Astrocyte of the spinal cord (primary cell): ENCODE data around the gene PRRC2A.

ENCODE experiments used
- DNase-seq: peaks from one replicate; pipeline ENCODE4 v3.0.0; 2011; ENCODE audit warnings: low read depth, low spot score
- H3K4me3 ChIP-seq: 2 replicates; pipeline ENCODE4 v1.5.1; 2011; ENCODE audit warnings: low read depth, mild to moderate bottlenecking, low read length, moderate library complexity
- in situ Hi-C: cut with HindIII; loops from 2 replicates; pipeline ENCODE4 v1.10.0; 2017; ENCODE audit warnings: low sequenced_read_pairs
- TF ChIP-seq, protein P1 (sequence below): IDR thresholded peaks from 2 replicates; pipeline ENCODE4 v1.5.1; 2012; ENCODE audit warnings: low read depth, mild to moderate bottlenecking, low read length, inconsistent platforms

The PRRC2A gene

DNA sequence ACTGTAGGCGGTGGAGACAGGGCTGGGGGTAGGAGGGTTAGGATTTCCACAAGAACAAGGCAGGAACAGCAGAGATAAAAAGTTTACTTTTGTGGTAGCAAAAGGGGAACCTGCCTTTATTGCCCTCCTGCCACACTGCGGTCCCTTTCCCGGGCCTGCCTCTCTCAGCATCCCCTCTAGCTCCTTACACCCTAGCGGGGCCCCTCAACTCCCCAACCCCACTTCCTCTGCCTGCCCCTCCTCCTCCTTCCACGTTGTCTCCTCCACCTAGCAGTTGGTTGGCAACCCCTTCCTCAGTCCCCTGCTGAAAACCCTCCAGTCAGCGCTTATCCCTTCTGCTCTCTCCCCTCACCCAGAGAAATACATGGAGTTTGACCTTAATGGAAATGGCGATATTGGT is 4.8 kb upstream of the PRRC2A start:
- no peak for DNase-seq
- TF ChIP-seq, protein P1, sequence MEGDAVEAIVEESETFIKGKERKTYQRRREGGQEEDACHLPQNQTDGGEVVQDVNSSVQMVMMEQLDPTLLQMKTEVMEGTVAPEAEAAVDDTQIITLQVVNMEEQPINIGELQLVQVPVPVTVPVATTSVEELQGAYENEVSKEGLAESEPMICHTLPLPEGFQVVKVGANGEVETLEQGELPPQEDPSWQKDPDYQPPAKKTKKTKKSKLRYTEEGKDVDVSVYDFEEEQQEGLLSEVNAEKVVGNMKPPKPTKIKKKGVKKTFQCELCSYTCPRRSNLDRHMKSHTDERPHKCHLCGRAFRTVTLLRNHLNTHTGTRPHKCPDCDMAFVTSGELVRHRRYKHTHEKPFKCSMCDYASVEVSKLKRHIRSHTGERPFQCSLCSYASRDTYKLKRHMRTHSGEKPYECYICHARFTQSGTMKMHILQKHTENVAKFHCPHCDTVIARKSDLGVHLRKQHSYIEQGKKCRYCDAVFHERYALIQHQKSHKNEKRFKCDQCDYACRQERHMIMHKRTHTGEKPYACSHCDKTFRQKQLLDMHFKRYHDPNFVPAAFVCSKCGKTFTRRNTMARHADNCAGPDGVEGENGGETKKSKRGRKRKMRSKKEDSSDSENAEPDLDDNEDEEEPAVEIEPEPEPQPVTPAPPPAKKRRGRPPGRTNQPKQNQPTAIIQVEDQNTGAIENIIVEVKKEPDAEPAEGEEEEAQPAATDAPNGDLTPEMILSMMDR = no peak
- no peak overlapping the region for H3K4me3 ChIP-seq
- in situ Hi-C loops = no loop called here

DNA sequence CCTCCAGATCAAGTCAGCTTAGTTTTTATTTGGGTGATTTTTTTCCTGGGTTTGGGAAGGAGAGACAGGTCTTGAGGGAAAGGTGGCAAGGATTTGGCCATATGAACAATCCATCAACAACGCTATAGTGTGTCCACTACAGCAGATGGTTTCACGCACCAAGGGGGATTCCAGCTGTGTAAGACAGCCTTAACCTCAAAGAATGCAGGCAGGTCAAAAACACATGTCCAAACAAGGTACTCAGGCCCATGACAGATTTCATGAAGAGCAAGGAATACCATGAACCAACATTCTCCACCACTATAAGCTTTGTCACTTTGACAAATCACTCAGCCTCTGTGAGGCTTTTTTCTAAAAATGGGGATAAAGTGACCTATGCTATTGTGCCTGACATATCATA is 3.5 kb upstream of the PRRC2A start:
- TF ChIP-seq, protein P1 = no peak

DNA sequence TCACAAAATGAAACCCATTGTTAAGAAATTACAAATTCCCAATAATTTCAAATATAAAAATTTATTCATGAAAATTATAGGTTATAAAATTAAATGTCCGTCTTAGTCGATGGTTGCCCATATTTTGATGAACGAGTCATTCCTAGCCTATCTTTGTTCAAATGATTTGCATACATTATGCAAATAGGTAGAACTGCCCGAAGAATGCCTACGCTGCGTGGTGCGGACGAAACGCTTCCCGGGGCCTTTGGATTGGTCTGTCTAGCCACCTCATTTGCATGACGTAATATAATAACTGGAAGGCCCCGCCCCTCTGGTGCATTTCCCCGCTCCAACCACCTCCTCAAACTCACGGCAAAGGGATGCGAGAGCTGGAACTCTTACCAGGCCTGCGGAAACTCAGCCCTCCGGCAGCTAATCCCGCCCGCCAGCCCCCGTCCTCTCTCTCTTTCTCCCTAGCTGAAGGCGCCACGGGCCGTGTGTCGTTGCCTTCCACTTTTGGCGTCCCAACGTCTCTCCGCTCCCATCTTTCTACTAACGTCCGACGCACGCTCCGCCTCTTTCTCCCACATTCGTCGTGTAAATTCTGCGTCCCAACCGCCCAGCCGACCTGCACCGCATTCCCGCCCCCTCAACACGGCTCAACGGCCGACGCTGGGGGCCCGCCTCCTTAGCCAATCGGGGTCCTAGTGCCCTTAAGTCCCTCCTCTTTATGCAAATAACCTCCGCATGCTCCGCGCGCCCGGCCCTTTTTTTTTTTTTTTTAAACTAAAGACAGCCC is 520 bp upstream of the PRRC2A start:
- TF ChIP-seq, protein P1 = no peak
- in situ Hi-C loops = no loop called here

More for the DNA sequence above, 3.5 kb upstream of the PRRC2A start:
- DNase-seq = no peak
- no peak overlapping the region for H3K4me3 ChIP-seq
- in situ Hi-C loops = no loop called here

DNA sequence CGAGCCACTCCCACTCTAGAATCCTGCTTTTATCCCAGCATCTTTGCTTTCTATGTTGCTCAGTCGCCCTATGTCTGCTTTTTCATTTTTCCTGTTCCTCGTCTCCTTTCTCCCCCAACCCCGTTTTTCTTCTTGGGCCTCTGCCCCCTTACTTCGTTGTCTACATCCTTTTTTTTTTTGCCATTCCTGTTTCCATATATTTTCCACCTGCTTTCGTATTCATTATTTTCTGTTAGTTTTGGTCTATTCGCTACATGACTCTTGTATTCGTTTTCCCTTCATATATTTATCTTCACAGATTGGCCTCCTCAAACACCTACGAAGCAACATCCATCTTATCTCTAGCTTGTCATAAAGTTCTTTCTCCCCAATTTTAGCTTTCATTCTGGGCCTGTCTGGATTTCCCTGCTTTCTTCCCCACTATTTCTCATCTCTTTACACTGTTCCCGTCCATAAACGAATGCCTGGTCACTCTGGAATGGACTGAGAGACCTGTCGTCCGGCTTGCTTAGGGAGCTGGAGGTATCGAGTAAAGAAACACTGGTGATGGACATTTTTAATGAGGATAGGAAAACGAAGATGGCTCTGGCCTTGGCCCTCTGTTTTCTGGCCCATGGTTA is 915 bp downstream of the PRRC2A start:
- TF ChIP-seq, protein P1 = no peak
- in situ Hi-C loops = no loop called here
- no peak for DNase-seq
- H3K4me3 ChIP-seq = peak overlapping the region; percentile 61

More for the DNA sequence above, 520 bp upstream of the PRRC2A start:
- DNase-seq = peak; percentile 100
- peak overlapping the region; percentile 66 for H3K4me3 ChIP-seq

DNA sequence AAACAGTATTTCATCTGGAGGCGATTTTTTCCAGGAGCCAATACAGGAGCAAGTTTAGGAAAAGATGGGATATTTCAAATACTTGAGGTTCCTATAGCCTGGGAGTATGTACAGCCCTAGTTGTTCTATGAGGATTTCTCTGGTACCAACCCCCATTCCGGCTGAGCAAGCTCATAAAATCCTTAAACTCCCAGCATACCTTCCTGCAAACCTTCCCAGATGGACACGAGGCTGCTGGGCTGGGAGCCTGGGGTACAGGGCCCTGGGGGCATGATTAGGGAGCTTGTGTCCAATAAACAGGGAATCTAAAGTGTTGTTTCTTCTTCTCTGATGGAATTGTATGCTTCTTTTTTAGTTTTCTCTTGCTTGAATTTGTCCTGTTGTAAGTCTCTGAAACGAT is 1.5 kb downstream of the PRRC2A start:
- TF ChIP-seq, protein P1 = no peak
- DNase-seq = no peak
- in situ Hi-C loops = no loop called here
- peak overlapping the region; percentile 61 for H3K4me3 ChIP-seq

DNA sequence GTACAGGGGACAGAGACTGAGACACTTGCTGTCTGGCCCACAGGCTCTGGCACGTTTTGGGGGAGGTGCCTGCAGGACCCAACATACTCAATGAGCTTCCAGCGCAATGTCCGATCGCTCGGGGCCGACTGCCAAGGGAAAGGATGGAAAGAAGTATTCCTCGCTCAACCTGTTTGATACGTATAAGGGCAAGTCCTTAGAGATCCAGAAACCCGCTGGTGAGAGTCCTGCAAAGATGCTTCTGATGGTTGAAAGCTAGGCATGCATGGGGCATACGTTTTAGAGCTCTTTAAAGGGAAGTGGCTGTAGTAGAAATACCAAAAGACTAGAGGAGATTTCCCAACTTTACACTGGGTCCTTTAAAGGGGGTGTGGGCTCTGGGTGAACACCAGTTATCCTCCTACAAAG is 2.2 kb downstream of the PRRC2A start:
- DNase-seq = no peak
- in situ Hi-C loops = no loop called here
- TF ChIP-seq, protein P1 = no peak
- peak overlapping the region; percentile 61 for H3K4me3 ChIP-seq
